Ovary (tissue), 9 donors: ENCODE measurements around the gene TXNRD2. TPM values are rescaled to one million over a fixed set of nuclear protein-coding genes. Genes with fewer than 3 reads are reported as not detected.

Experiments
- DNase-seq, 5 donors: peaks; one replicate each; pipeline ENCODE4 v3.0.0-alpha.2; 2019 to 2020
- H3K27ac ChIP-seq, 2 donors: fragments of 200-600 bp; one replicate each; pipeline versions ENCODE4 v1.5.1 to v1.8.0; 2019 to 2022
- H3K27me3 ChIP-seq: fragments of 200-600 bp; one replicate; pipeline ENCODE4 v1.8.0; 2022
- H3K36me3 ChIP-seq: fragments of 200-600 bp; sonication (generic); one replicate; pipeline ENCODE4 v1.5.1; 2019
- H3K4me1 ChIP-seq: one replicate; pipeline ENCODE4 v1.8.1; 2013; ENCODE audit warnings: mild to moderate bottlenecking, moderate library complexity; ENCODE audit not compliant: insufficient read depth
- H3K4me3 ChIP-seq: fragments of 200-600 bp; sonication (generic); one replicate; pipeline ENCODE4 v1.5.1; 2017
- H3K9me3 ChIP-seq, 2 donors: fragments of 200-600 bp in 1 of 2; sonication (generic) in 1 of 2; one replicate each; pipeline versions ENCODE4 v1.5.1 to v1.8.1; 2013 to 2019; ENCODE audit warnings: mild to moderate bottlenecking in 1 of 2, moderate library complexity in 1 of 2
- EP300 ChIP-seq: sonication (generic); formaldehyde crosslinking; IDR thresholded peaks from one replicate; pipeline ENCODE4 v1.6.1; 2017; ENCODE audit warnings: antibody characterized with exemption
- POLR2A ChIP-seq: fragments of 450-650 bp; IDR thresholded peaks from one replicate; pipeline ENCODE4 v1.6.1; 2017; ENCODE audit warnings: antibody characterized with exemption, mild to moderate bottlenecking, moderate library complexity
- WGBS, 3 donors: extraction: QIAGEN DNeasy Blood & Tissue Kit in 1 of 3; methylation state at CpG; one replicate each; pipeline versions ENCODE4 v1.1.5 to v1.1.7; 2013 to 2017; 5-methylcytosine and 5-hydroxymethylcytosine counted together
- intact Hi-C, 4 donors: fragments of 100-400 bp; cut with DNase I; formaldehyde crosslinking; loops; one replicate each; pipeline versions ENCODE4 v1.11.0 to v1.15.1; 2022 to 2023
- polyA plus RNA-seq, 2 donors: library from polyadenylated mRNA; stranded (reverse); fragments of 200-250 nt in 1 of 2; fragments of 350-450 nt in 1 of 2; fragmentation: Illumina TruSeq in 1 of 2; extraction: RNeasy Lipid Tissue Mini Kit (QIAGEN cat#74804) in 1 of 2; gene quantifications; one replicate each; pipeline ENCODE4 v1.2.3, GENCODE V29; 2013 to 2014
- total RNA-seq, 7 donors: library from RNA; depleted of rRNA in 2 of 7; stranded (reverse); fragments of >200 nt in 2 of 7; fragmentation: NEBNext Ultra II Directional in 3 of 7; extraction: Animal tissue kit (Norgen Biotek cat#: 25700) in 3 of 7; gene quantifications; one replicate each; pipeline versions ENCODE4 v1.1.0 to v1.2.4, GENCODE V29; 2016 to 2023
- TF ChIP-seq, protein P1 (sequence below), 3 donors: fragments of 450-650 bp in 2 of 3; fragments of 200-600 bp in 1 of 3; IDR thresholded peaks; one replicate each; pipeline versions ENCODE4 v1.5.1 to v1.8.0; 2016 to 2022; ENCODE audit warnings: antibody characterized with exemption in 3 of 3, mild to moderate bottlenecking in 1 of 3
- donor health status: DM: no; HTN: no; CAD: no; lungs with moderate emphysema.
- donor health status: DM: no; HTN: no; CAD: no.
- donor health status: Bipolar disorder and iron deficiency.
- donor health status: DM: yes; HTN: yes; CAD: no.
- donor health status: DM: no; HTN: no; CAD: no.
- donor health status: DM: yes; HTN: yes; CAD: no.

TXNRD2 gene
- total and polyA plus RNA-seq, 9 donors: 21.3 to 37.8 (median 26.9) TPM

DNA sequence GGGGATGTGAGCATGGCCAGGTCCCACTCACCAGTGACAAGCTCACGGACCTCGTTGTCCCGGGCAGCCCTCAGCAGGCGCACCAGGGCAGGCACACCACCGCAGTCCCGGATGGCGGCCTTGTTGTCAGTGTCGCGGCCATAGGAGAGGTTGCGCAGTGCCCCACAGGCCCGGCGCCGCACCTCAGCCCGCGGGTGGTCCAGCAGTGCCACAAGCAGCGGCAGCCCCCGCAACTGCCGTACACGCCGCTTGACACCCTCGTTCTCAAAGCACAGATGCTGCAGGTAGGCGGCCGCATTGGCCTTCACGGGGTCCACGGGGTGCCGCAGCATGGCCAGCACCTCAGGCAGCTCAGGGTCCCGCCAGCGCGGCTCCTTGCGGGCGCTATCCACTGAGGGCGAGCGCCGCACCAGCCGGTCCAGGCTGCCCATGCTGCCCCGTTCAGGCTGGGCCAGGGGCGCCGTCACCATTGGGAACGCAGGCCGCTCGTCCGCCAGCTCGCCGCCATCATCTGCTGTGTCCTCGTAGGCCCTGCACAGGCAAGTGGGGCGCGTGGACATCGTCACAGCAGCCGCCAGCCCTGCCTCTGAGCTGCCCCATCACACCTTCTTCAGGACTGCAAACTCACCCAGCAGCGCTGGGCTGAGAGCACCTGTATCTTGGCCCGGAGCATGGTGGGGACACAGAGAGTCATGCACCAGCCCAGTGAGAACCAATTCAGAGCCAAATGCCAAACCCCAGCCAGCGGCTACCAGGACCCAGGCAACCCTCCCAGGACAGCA lies 38.3 kb upstream of the TXNRD2 start:
- intact Hi-C loops: loop anchor here in 2 of 4 donors (5.0 to 10.0 kb wide), 3 partner anchors 37 to 425 kb away; partner anchors contain the start of gene ARVCF (in 1 of the 2)
- no peaks in the 10 kb centered on the region for H3K27me3 ChIP-seq
- DNase-seq: no peak
- TF ChIP-seq EP300: no peak
- TF ChIP-seq POLR2A: no peak
- TF ChIP-seq, protein P1, sequence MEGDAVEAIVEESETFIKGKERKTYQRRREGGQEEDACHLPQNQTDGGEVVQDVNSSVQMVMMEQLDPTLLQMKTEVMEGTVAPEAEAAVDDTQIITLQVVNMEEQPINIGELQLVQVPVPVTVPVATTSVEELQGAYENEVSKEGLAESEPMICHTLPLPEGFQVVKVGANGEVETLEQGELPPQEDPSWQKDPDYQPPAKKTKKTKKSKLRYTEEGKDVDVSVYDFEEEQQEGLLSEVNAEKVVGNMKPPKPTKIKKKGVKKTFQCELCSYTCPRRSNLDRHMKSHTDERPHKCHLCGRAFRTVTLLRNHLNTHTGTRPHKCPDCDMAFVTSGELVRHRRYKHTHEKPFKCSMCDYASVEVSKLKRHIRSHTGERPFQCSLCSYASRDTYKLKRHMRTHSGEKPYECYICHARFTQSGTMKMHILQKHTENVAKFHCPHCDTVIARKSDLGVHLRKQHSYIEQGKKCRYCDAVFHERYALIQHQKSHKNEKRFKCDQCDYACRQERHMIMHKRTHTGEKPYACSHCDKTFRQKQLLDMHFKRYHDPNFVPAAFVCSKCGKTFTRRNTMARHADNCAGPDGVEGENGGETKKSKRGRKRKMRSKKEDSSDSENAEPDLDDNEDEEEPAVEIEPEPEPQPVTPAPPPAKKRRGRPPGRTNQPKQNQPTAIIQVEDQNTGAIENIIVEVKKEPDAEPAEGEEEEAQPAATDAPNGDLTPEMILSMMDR (IDR thresholded peaks at IDR 0.05): no peak
- no peaks in the 10 kb centered on the region for H3K36me3 ChIP-seq
- H3K27ac ChIP-seq: no peak overlapping the region
- no peak overlapping the region for H3K4me3 ChIP-seq
- 92 to 95% (median 93%) methylated on average over 40 to 52 of the region's 52 CpGs for WGBS, 3 donors
- H3K9me3 ChIP-seq: no peaks in the 10 kb centered on the region
- H3K4me1 ChIP-seq: no peaks in the 10 kb centered on the region

- no peaks in the 10 kb centered on the region for H3K4me1 ChIP-seq
- intact Hi-C loops: loop anchor here in 2 of 4 donors (5.0 to 10.0 kb wide), 3 partner anchors 39 to 426 kb away; partner anchors contain the start of gene ARVCF (in 1 of the 2)
- H3K4me3 ChIP-seq: no peak overlapping the region
- H3K36me3 ChIP-seq: no peaks in the 10 kb centered on the region
- H3K9me3 ChIP-seq: no peaks in the 10 kb centered on the region
- DNase-seq: no peak
- TF ChIP-seq, protein P1 (IDR thresholded peaks at IDR 0.05): no peak
- TF ChIP-seq EP300: no peak
- no peak for TF ChIP-seq POLR2A
- WGBS, 3 donors: 94 to 98% (median 95%) methylated on average over 17 of the region's 17 CpGs
- H3K27ac ChIP-seq: no peak overlapping the region
- H3K27me3 ChIP-seq: no peaks in the 10 kb centered on the region
These were observed 37.1 kb upstream of the TXNRD2 start for GRCh38 chr22:19978748-19979147.

GRCh38 chr22:19977296-19978243 lies 36.0 kb upstream of the TXNRD2 start:
- intact Hi-C loops: loop anchor here in 2 of 4 donors (5.0 to 10.0 kb wide), 3 partner anchors 40 to 427 kb away; partner anchors contain the start of gene ARVCF (in 1 of the 2)
- no peak for DNase-seq
- Histone ChIP-seq H3K4me3 (no peak overlapping the region), H3K27ac (no peak overlapping the region), H3K4me1 (no peaks in the 10 kb centered on the region), H3K36me3 (no peaks in the 10 kb centered on the region), H3K27me3 (no peaks in the 10 kb centered on the region), H3K9me3 (no peaks in the 10 kb centered on the region)
- no peak for TF ChIP-seq EP300
- no peak for TF ChIP-seq POLR2A
- TF ChIP-seq, protein P1 (IDR thresholded peaks at IDR 0.05): no peak
- 89 to 92% (median 90%) methylated on average over 32 of the region's 32 CpGs for WGBS, 3 donors

DNA sequence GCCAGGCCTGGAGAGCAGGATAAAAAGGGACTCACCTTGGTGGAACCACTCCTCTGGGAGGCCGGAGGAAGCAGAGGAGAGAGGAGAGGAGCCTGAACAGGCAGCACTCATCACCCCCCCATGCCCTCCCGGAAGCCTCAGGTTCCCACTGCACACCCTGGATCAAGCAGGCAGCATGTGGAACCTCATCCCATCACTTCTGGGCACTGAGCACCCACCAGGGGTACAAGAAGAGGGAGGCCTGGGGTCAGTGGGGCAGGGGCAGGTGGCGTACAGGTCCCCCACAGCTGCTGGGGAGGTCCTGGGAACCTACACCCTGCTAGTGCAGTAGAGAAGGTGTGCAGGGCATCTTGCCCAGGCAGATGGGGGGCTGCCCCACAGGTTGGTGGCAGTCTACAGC lies 35.1 kb upstream of the TXNRD2 start:
- DNase-seq: no peak
- WGBS, 3 donors: 84 to 100% (median 100%) methylated on average over 3 of the region's 3 CpGs
- H3K27ac ChIP-seq: no peak overlapping the region
- intact Hi-C loops: loop anchor here in 2 of 4 donors (5.0 to 10.0 kb wide), 3 partner anchors 41 to 428 kb away; partner anchors contain the start of gene ARVCF (in 1 of the 2)
- no peak overlapping the region for H3K4me3 ChIP-seq
- no peaks in the 10 kb centered on the region for H3K9me3 ChIP-seq
- no peaks in the 10 kb centered on the region for H3K4me1 ChIP-seq
- no peaks in the 10 kb centered on the region for H3K27me3 ChIP-seq
- TF ChIP-seq EP300: no peak
- TF ChIP-seq, protein P1 (IDR thresholded peaks at IDR 0.05): no peak
- TF ChIP-seq POLR2A: no peak
- no peaks in the 10 kb centered on the region for H3K36me3 ChIP-seq
